Panc1 (cell line): ENCODE measurements around the gene KCNQ4. TPM values are rescaled to one million over a fixed set of nuclear protein-coding genes. Genes with fewer than 3 reads are reported as not detected.

ENCODE experiments used
- ATAC-seq: fragments of 200-7000 bp; cut with Tn5 transposase; 2 replicates; pipeline ENCODE4 v1.9.1; 2020; ENCODE audit warnings: mild to moderate bottlenecking, moderate library complexity
- BruUV-seq: library from RNA; stranded (reverse); fragments of 400-500 nt; replicated peaks from 2 replicates; lab custom pipeline; 2021; lab: Mats Ljungman, UMichigan
- CTCF ChIA-PET: fragments of 300-600 bp; sonication (Branson Sonifier 250); formaldehyde crosslinking; loops from one replicate; lab custom pipeline; 2022; ENCODE audit warnings: antibody characterized with exemption; lab: Charles Lee
- POLR2A ChIA-PET: fragments of 300-600 bp; sonication (Branson Sonifier 250); formaldehyde crosslinking; loops from one replicate; lab custom pipeline; 2022; ENCODE audit warnings: antibody characterized with exemption; lab: Charles Lee
- DNase-seq: peaks from one replicate; pipeline ENCODE4 v3.0.0-alpha.2; 2010; ENCODE audit warnings: low read depth, low spot score
- H3K27ac ChIP-seq: 2 replicates; pipeline ENCODE4 v1.5.1; 2011; ENCODE audit warnings: mild to moderate bottlenecking, low read length, inconsistent platforms
- H3K27me3 ChIP-seq: fragments of 200-500 bp; sonication (Bioruptor generic); 2 replicates; pipeline ENCODE4 v1.6.0; 2014; ENCODE audit warnings: low read length, inconsistent platforms; ENCODE audit not compliant: control insufficient read depth, insufficient read depth
- H3K36me3 ChIP-seq: fragments of 200-500 bp; sonication (Bioruptor generic); 2 replicates; pipeline ENCODE4 v1.5.1; 2014; ENCODE audit warnings: inconsistent platforms, mild to moderate bottlenecking, low read length, moderate library complexity; ENCODE audit not compliant: control insufficient read depth, insufficient read depth
- H3K4me1 ChIP-seq: 2 replicates; pipeline ENCODE4 v1.5.1; 2011; ENCODE audit warnings: inconsistent platforms, mild to moderate bottlenecking, low read length, moderate library complexity; ENCODE audit not compliant: control insufficient read depth, insufficient read depth
- H3K4me3 ChIP-seq, 2 experiments: 2 replicates each; pipeline ENCODE4 v1.5.1; 2011 to 2012; ENCODE audit warnings: low read depth in 2 of 2, low read length in 2 of 2, mild to moderate bottlenecking in 2 of 2, inconsistent platforms in 1 of 2, moderate library complexity in 1 of 2
- H3K9me3 ChIP-seq: fragments of 200-500 bp; sonication (Bioruptor generic); 2 replicates; pipeline ENCODE4 v1.5.1; 2014; ENCODE audit warnings: low read depth, mild to moderate bottlenecking, inconsistent platforms, low read length, moderate library complexity; ENCODE audit not compliant: control insufficient read depth, insufficient read depth
- CTCF ChIP-seq: fragments of 450-650 bp; IDR thresholded peaks from 2 replicates; pipeline ENCODE4 v1.5.1; 2017; ENCODE audit warnings: mild to moderate bottlenecking
- POLR2AphosphoS5 ChIP-seq: IDR thresholded peaks from 2 replicates; pipeline ENCODE4 v1.6.1; 2012; ENCODE audit warnings: mild to moderate bottlenecking, low read depth, low read length, moderate library complexity
- SIN3A ChIP-seq: IDR thresholded peaks from 2 replicates; pipeline ENCODE4 v1.6.1; 2012; ENCODE audit warnings: low read depth, mild to moderate bottlenecking, low read length, moderate library complexity, borderline replicate concordance; ENCODE audit not compliant: insufficient read depth
- TCF7L2 ChIP-seq: IDR thresholded peaks from 2 replicates; pipeline ENCODE4 v1.6.1; 2011; ENCODE audit warnings: mild to moderate bottlenecking, low read depth, low read length, inconsistent platforms
- in situ Hi-C: cut with HindIII; loops from 2 replicates; pipeline ENCODE4 v1.10.0; 2016; ENCODE audit warnings: low sequenced_read_pairs, low pct_unique_long_range_greater_than_20kb
- intact Hi-C: fragments of 100-400 bp; cut with micrococcal nuclease; formaldehyde crosslinking; loops from one replicate; pipeline ENCODE4 v1.10.0; 2022; ENCODE audit not compliant: unreplicated experiment
- total RNA-seq: library from RNA; stranded (reverse); gene quantifications from one replicate; pipeline ENCODE4 v1.2.1, GENCODE V29; 2021; ENCODE audit not compliant: unreplicated experiment
- TF ChIP-seq, protein P1 (sequence below), 2 experiments: IDR thresholded peaks; 2 replicates each; pipeline ENCODE4 v1.6.1; 2011 to 2012; ENCODE audit warnings: low read depth in 2 of 2, control low read depth in 1 of 2, low read length in 1 of 2, mild to moderate bottlenecking in 1 of 2, moderate library complexity in 1 of 2; ENCODE audit not compliant: insufficient read depth in 1 of 2

The KCNQ4 gene
- total RNA-seq, 1 experiment from 2014 or later = 2.6 TPM

DNA sequence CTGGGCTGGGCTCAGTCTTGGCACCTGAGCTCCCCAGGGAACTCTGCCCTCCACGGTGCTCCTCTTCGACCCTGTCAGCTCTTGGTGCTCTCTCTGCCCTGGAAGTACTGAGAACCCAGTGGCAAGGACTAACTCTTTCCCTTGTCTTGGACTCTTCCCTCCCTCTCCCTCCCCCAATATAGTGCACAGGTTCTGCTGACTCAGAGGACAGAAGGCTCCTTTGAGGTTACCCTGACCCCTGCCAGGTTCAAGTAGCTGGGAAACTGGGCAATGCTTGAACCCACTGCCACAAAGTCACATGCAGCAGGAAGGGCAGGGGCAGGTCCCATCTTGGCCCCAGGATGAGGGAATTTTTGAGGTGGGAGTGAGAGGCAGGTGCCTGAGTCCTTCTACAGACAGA lies 20.3 kb downstream of the KCNQ4 start:
- no peak for DNase-seq
- Histone ChIP-seq H3K36me3 (no peaks in the 10 kb centered on the region), H3K27ac (no peak overlapping the region), H3K4me1 (peaks cover 7% of the 10 kb centered on the region), H3K4me3 (no peak overlapping the region), H3K27me3 (no peaks in the 10 kb centered on the region), H3K9me3 (no peaks in the 10 kb centered on the region)
- in situ Hi-C loops = no loop called here
- intact Hi-C loops = no loop called here
- no TSS peak for BruUV-seq
- ATAC-seq = no peak
- ChIA-PET CTCF (no interaction called here), POLR2A (no interaction called here)
- TF ChIP-seq, protein P1, sequence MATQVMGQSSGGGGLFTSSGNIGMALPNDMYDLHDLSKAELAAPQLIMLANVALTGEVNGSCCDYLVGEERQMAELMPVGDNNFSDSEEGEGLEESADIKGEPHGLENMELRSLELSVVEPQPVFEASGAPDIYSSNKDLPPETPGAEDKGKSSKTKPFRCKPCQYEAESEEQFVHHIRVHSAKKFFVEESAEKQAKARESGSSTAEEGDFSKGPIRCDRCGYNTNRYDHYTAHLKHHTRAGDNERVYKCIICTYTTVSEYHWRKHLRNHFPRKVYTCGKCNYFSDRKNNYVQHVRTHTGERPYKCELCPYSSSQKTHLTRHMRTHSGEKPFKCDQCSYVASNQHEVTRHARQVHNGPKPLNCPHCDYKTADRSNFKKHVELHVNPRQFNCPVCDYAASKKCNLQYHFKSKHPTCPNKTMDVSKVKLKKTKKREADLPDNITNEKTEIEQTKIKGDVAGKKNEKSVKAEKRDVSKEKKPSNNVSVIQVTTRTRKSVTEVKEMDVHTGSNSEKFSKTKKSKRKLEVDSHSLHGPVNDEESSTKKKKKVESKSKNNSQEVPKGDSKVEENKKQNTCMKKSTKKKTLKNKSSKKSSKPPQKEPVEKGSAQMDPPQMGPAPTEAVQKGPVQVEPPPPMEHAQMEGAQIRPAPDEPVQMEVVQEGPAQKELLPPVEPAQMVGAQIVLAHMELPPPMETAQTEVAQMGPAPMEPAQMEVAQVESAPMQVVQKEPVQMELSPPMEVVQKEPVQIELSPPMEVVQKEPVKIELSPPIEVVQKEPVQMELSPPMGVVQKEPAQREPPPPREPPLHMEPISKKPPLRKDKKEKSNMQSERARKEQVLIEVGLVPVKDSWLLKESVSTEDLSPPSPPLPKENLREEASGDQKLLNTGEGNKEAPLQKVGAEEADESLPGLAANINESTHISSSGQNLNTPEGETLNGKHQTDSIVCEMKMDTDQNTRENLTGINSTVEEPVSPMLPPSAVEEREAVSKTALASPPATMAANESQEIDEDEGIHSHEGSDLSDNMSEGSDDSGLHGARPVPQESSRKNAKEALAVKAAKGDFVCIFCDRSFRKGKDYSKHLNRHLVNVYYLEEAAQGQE (IDR thresholded peaks at IDR 0.05; ENCODE audit: insufficient read depth in 1 of 2, low read depth in 2 of 2, low read length in 1 of 2) = no peak
- TF ChIP-seq TCF7L2 = no peak
- TF ChIP-seq CTCF = no peak
- TF ChIP-seq POLR2AphosphoS5 = no peak
- no peak for TF ChIP-seq SIN3A

- POLR2A ChIA-PET = no interaction called here
- in situ Hi-C loops = no loop called here
- intact Hi-C loops = no loop called here
- Histone ChIP-seq H3K27me3 (no peaks in the 10 kb centered on the region), H3K36me3 (no peaks in the 10 kb centered on the region), H3K4me3 (no peak overlapping the region), H3K27ac (no peak overlapping the region), H3K9me3 (no peaks in the 10 kb centered on the region), H3K4me1 (peaks cover 7% of the 10 kb centered on the region)
- BruUV-seq = no TSS peak
- CTCF ChIA-PET = no interaction called here
- ATAC-seq (no peak), DNase-seq (no peak)
- TF ChIP-seq, protein P1 (IDR thresholded peaks at IDR 0.05; ENCODE audit: insufficient read depth in 1 of 2, low read depth in 2 of 2, low read length in 1 of 2) = no peak
- TF ChIP-seq POLR2AphosphoS5 (no peak), SIN3A (no peak), TCF7L2 (no peak), CTCF (no peak)
Measured at GRCh38 chr1:40806240-40806639, 22.7 kb downstream of the KCNQ4 start.
